Endothelial cell (in vitro differentiated cells): ENCODE data around the gene AKR1C1. TPM values are rescaled to one million over a fixed set of nuclear protein-coding genes. Genes with fewer than 3 reads are reported as not detected.
"Not testable (repeated sequence)": the region's sequence is repeated elsewhere in the genome, so short reads cannot be mapped to it uniquely, and the experiment has no call there.

Experiments
- DNase-seq: peaks from one replicate; pipeline ENCODE4 v3.0.0; 2021; ENCODE audit warnings: low spot score
- H3K27ac Mint-ChIP-seq: one replicate; pipeline ENCODE4 v1.8.0; 2021; ENCODE audit warnings: mixed read lengths, inconsistent platforms; ENCODE audit not compliant: unreplicated experiment
- H3K27me3 Mint-ChIP-seq: one replicate; pipeline ENCODE4 v1.8.0; 2021; ENCODE audit warnings: mild to moderate bottlenecking, moderate library complexity, mixed read lengths, inconsistent platforms; ENCODE audit not compliant: unreplicated experiment
- H3K36me3 Mint-ChIP-seq: one replicate; pipeline ENCODE4 v1.8.0; 2021; ENCODE audit warnings: mild to moderate bottlenecking, low read depth, mixed read lengths, inconsistent platforms; ENCODE audit not compliant: unreplicated experiment
- H3K4me1 Mint-ChIP-seq: one replicate; pipeline ENCODE4 v1.8.0; 2021; ENCODE audit warnings: mild to moderate bottlenecking, mixed read lengths, inconsistent platforms; ENCODE audit not compliant: unreplicated experiment
- H3K4me3 Mint-ChIP-seq: one replicate; pipeline ENCODE4 v1.8.0; 2021; ENCODE audit warnings: mild to moderate bottlenecking, mixed read lengths, inconsistent platforms; ENCODE audit not compliant: unreplicated experiment
- H3K9me3 Mint-ChIP-seq: one replicate; pipeline ENCODE4 v1.8.0; 2021; ENCODE audit warnings: mixed read lengths, inconsistent platforms; ENCODE audit not compliant: unreplicated experiment
- CTCF ChIP-seq: fragments of 200-600 bp; sonication (generic); IDR thresholded peaks from one replicate; pipeline ENCODE4 v1.5.0; 2021; ENCODE audit warnings: antibody characterized with exemption; ENCODE audit not compliant: unreplicated experiment
- total RNA-seq: library from RNA; stranded (reverse); fragmentation: NEBNext Ultra II Directional; extraction: Animal tissue kit (Norgen Biotek cat#: 25700); gene quantifications from one replicate; pipeline ENCODE4 v1.2.1, GENCODE V29; 2021; ENCODE audit not compliant: unreplicated experiment

AKR1C1 gene
- total RNA-seq, 1 donor from 2014 or later, result 1.6 TPM

GRCh38 chr10:4926400-4926799 is 36.8 kb upstream of the AKR1C1 start:
- Mint-ChIP-seq H3K9me3 (no peaks in the 10 kb centered on the region), H3K36me3 (no peaks in the 10 kb centered on the region), H3K4me3 (no peak overlapping the region), H3K4me1 (peaks cover 4% of the 10 kb centered on the region), H3K27ac (no peak overlapping the region), H3K27me3 (no peaks in the 10 kb centered on the region)
- TF ChIP-seq CTCF, result no peak
- DNase-seq, result no peak

- DNase-seq, result no peak
- no peak for TF ChIP-seq CTCF
- H3K4me1 Mint-ChIP-seq, result peaks cover 7% of the 10 kb centered on the region
- H3K27me3 Mint-ChIP-seq, result peaks cover 2% of the 10 kb centered on the region
- no peak overlapping the region for H3K4me3 Mint-ChIP-seq
- H3K36me3 Mint-ChIP-seq, result peaks cover 5% of the 10 kb centered on the region
- no peak overlapping the region for H3K27ac Mint-ChIP-seq
- no peaks in the 10 kb centered on the region for H3K9me3 Mint-ChIP-seq
Observed at GRCh38 chr10:4931587-4931986, 31.6 kb upstream of the AKR1C1 start.

- Mint-ChIP-seq H3K4me3 (no peak overlapping the region), H3K9me3 (no peaks in the 10 kb centered on the region), H3K36me3 (peaks cover 5% of the 10 kb centered on the region), H3K27me3 (peaks cover 2% of the 10 kb centered on the region), H3K27ac (no peak overlapping the region), H3K4me1 (peaks cover 7% of the 10 kb centered on the region)
- DNase-seq, result no peak
- TF ChIP-seq CTCF, result no peak
Observed at GRCh38 chr10:4934391-4934987, 28.7 kb upstream of the AKR1C1 start.

GRCh38 chr10:4937346-4937745 is 25.9 kb upstream of the AKR1C1 start:
- H3K9me3 Mint-ChIP-seq, result no peaks in the 10 kb centered on the region
- peaks cover 4% of the 10 kb centered on the region for H3K27me3 Mint-ChIP-seq
- no peak for TF ChIP-seq CTCF
- H3K27ac Mint-ChIP-seq, result no peak overlapping the region
- H3K4me1 Mint-ChIP-seq, result no peaks in the 10 kb centered on the region
- no peak for DNase-seq
- peaks cover 5% of the 10 kb centered on the region for H3K36me3 Mint-ChIP-seq
- H3K4me3 Mint-ChIP-seq, result no peak overlapping the region

GRCh38 chr10:4939224-4940072 is 23.8 kb upstream of the AKR1C1 start:
- Mint-ChIP-seq H3K27ac (no peak overlapping the region), H3K27me3 (peaks cover 4% of the 10 kb centered on the region), H3K36me3 (peaks cover 5% of the 10 kb centered on the region), H3K9me3 (no peaks in the 10 kb centered on the region), H3K4me3 (no peak overlapping the region), H3K4me1 (no peaks in the 10 kb centered on the region)
- no peak for DNase-seq
- TF ChIP-seq CTCF, result no peak

GRCh38 chr10:4940073-4940428 is 23.2 kb upstream of the AKR1C1 start:
- not testable (repeated sequence) for H3K9me3 Mint-ChIP-seq, DNase-seq, H3K4me3 Mint-ChIP-seq, H3K4me1 Mint-ChIP-seq, H3K36me3 Mint-ChIP-seq, H3K27ac Mint-ChIP-seq, H3K27me3 Mint-ChIP-seq

GRCh38 chr10:4940909-4941308 is 22.3 kb upstream of the AKR1C1 start:
- H3K9me3 Mint-ChIP-seq, H3K4me1 Mint-ChIP-seq, H3K27ac Mint-ChIP-seq, H3K27me3 Mint-ChIP-seq, H3K36me3 Mint-ChIP-seq, H3K4me3 Mint-ChIP-seq, DNase-seq: not testable (repeated sequence)
